DOHH2 (cell line): ENCODE results near the gene SPTBN1.

Experiments
- EZH2phosphoT487 ChIP-seq: fragments of 200-600 bp; sonication (generic); IDR thresholded peaks from 2 replicates; pipeline ENCODE4 v1.6.1; 2017; ENCODE audit warnings: borderline replicate concordance, mild to moderate bottlenecking, antibody characterized with exemption, low read length, moderate library complexity, mixed read lengths
- TF ChIP-seq, protein P1 (sequence below): fragments of 200-600 bp; sonication (generic); IDR thresholded peaks from one replicate; pipeline ENCODE4 v1.5.1; 2014; ENCODE audit warnings: antibody characterized with exemption, mild to moderate bottlenecking, low read depth, low read length; ENCODE audit not compliant: poor library complexity, severe bottlenecking

DNA sequence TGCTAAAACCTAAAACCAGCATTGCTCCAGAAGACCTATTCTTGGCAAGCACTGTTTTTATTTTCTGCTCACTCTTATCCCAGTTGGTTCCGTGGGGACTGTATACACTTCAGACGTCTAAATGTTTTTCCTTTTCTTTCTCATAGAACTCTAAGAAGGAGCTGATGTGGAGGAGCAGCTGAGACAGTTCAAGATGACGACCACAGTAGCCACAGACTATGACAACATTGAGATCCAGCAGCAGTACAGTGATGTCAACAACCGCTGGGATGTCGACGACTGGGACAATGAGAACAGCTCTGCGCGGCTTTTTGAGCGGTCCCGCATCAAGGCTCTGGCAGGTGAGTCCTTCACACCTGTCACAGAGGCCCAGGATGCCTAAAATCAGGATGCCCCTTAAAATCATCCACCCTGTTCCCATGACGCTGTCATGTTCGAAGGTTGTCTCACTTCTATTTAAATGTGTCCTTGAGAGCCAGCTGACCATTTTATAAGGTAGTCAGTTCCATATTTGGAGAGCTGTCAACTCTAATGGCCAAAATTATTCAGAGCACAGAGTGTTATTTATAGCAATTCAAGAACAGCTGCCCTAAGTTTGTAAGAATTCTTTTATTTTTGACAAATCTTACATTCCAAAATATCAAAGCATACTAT, 70.2 kb downstream of the SPTBN1 start:
- TF ChIP-seq, protein P1, sequence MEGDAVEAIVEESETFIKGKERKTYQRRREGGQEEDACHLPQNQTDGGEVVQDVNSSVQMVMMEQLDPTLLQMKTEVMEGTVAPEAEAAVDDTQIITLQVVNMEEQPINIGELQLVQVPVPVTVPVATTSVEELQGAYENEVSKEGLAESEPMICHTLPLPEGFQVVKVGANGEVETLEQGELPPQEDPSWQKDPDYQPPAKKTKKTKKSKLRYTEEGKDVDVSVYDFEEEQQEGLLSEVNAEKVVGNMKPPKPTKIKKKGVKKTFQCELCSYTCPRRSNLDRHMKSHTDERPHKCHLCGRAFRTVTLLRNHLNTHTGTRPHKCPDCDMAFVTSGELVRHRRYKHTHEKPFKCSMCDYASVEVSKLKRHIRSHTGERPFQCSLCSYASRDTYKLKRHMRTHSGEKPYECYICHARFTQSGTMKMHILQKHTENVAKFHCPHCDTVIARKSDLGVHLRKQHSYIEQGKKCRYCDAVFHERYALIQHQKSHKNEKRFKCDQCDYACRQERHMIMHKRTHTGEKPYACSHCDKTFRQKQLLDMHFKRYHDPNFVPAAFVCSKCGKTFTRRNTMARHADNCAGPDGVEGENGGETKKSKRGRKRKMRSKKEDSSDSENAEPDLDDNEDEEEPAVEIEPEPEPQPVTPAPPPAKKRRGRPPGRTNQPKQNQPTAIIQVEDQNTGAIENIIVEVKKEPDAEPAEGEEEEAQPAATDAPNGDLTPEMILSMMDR = no peak
- no peak for TF ChIP-seq EZH2phosphoT487
